Gastrocnemius medialis (tissue), 4 donors: Measurements from ENCODE around the gene CAMTA1. TPM values are rescaled to one million over a fixed set of nuclear protein-coding genes. Genes with fewer than 3 reads are reported as not detected.

Experiments used
- ATAC-seq, 2 donors: fragments of 150-250 bp; one replicate each; pipeline ENCODE4 v1.9.1; 2016
- DNase-seq, 2 donors: peaks; one replicate each; pipeline ENCODE4 v3.0.0-alpha.2; 2019
- H3K27ac ChIP-seq, 4 donors: fragments of 200-600 bp; sonication (generic); 1 replicate in 1 of 4; 2 replicates in 3 of 4; pipeline ENCODE4 v1.5.1; 2016 to 2018; ENCODE audit warnings: mild to moderate bottlenecking in 2 of 4, moderate library complexity in 1 of 4
- H3K27me3 ChIP-seq, 3 donors: fragments of 200-600 bp; sonication (generic) in 2 of 3; 1 replicate in 1 of 3; 2 replicates in 2 of 3; pipeline versions ENCODE4 v1.5.1 to v1.6.0; 2016 to 2019; ENCODE audit warnings: mild to moderate bottlenecking in 1 of 3, moderate library complexity in 1 of 3
- H3K36me3 ChIP-seq, 2 donors: fragments of 200-600 bp; sonication (generic) in 1 of 2; one replicate each; pipeline ENCODE4 v1.5.1; 2017 to 2018
- H3K4me1 ChIP-seq, 2 donors: fragments of 200-600 bp; sonication (generic) in 1 of 2; one replicate each; pipeline ENCODE4 v1.5.1; 2016 to 2017; ENCODE audit warnings: mild to moderate bottlenecking in 2 of 2
- H3K4me3 ChIP-seq, 4 donors: fragments of 200-600 bp; sonication (generic) in 3 of 4; 1 replicate in 1 of 4; 2 replicates in 3 of 4; pipeline ENCODE4 v1.5.1; 2016 to 2019; ENCODE audit warnings: mild to moderate bottlenecking in 2 of 4
- H3K9me3 ChIP-seq, 3 donors: fragments of 200-600 bp; sonication (generic) in 2 of 3; 1 replicate in 1 of 3; 2 replicates in 2 of 3; pipeline ENCODE4 v1.5.1; 2016 to 2019
- POLR2A ChIP-seq, 2 donors: fragments of 450-650 bp; IDR thresholded peaks; one replicate each; pipeline ENCODE4 v1.6.1; 2017; ENCODE audit warnings: antibody characterized with exemption in 2 of 2, mild to moderate bottlenecking in 2 of 2, moderate library complexity in 2 of 2
- in situ Hi-C, 4 donors: fragments of 200-750 bp; cut with MboI; loops; one replicate each; pipeline versions ENCODE4 v1.15.0 to v1.8.0; 2017; ENCODE audit warnings: low sequenced_read_pairs in 4 of 4
- intact Hi-C: fragments of 100-400 bp; cut with DNase I; formaldehyde crosslinking; loops from one replicate; pipeline ENCODE4 v1.15.1; 2023; ENCODE audit warnings: low total_unique reads
- total RNA-seq, 4 donors: library from RNA; depleted of rRNA; stranded (reverse); fragments of >200 nt; gene quantifications; one replicate each; pipeline versions ENCODE4 v1.1.0 to v1.2.3, GENCODE V29; 2016
- TF ChIP-seq, protein P1 (sequence below), 5 experiments: fragments of 450-650 bp in 3 of 5; fragments of 200-600 bp in 2 of 5; sonication (generic) in 2 of 5; IDR thresholded peaks in 4 of 5; conservative IDR thresholded peaks in 1 of 5; 1 replicate in 4 of 5; 2 replicates in 1 of 5; pipeline ENCODE4 v1.5.1; 2016 to 2019; ENCODE audit warnings: antibody characterized with exemption in 5 of 5, mild to moderate bottlenecking in 3 of 5, moderate library complexity in 3 of 5

The CAMTA1 gene
- total RNA-seq, 4 donors from 2014 or later = 60.5 to 113 (median 70.4) TPM

DNA sequence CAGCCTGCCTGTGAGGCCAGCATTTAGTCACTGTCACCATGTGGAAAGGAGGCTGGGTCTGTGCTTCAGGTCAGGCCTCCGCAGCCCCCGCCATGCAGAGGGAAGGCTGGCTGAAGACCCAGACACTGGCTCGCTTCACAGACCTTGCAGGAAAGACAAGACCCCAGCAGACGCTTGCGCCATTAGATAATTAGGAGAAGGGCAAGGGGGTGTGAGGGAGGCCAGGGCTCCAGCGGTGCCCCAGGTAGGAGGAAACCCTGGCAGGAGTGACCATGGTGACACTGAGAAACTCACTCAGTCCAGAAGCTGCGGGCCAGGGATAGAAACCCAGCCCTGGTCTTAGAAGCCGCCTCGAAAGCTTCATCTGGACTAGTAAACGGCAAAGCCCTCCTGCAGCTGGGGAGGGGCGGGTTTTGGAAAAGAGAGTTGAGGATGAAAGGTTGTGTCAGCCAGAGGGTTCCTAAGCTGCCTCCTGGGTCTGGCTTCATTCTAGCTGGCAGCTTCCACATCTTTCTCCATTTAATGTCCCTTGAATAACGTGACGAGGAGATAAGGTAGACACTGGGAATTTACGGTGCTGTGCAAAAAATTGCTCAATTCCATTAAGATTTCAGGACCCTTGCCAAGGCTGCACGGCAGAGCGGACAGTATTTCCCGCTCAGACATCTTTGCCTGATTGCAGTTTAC, 691.8 kb downstream of the CAMTA1 start:
- no peak for DNase-seq
- intact Hi-C loops (no loop called here), in situ Hi-C loops (no loop called here)
- no peaks in the 10 kb centered on the region for H3K36me3 ChIP-seq
- no peaks in the 10 kb centered on the region for H3K27me3 ChIP-seq
- no peak for TF ChIP-seq POLR2A (IDR thresholded peaks at IDR 0.05)
- TF ChIP-seq, protein P1, sequence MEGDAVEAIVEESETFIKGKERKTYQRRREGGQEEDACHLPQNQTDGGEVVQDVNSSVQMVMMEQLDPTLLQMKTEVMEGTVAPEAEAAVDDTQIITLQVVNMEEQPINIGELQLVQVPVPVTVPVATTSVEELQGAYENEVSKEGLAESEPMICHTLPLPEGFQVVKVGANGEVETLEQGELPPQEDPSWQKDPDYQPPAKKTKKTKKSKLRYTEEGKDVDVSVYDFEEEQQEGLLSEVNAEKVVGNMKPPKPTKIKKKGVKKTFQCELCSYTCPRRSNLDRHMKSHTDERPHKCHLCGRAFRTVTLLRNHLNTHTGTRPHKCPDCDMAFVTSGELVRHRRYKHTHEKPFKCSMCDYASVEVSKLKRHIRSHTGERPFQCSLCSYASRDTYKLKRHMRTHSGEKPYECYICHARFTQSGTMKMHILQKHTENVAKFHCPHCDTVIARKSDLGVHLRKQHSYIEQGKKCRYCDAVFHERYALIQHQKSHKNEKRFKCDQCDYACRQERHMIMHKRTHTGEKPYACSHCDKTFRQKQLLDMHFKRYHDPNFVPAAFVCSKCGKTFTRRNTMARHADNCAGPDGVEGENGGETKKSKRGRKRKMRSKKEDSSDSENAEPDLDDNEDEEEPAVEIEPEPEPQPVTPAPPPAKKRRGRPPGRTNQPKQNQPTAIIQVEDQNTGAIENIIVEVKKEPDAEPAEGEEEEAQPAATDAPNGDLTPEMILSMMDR (IDR thresholded peaks at IDR 0.05 in 4 of 5, conservative IDR thresholded peaks at IDR 0.05 in 1 of 5) = no peak
- no peak overlapping the region for H3K4me3 ChIP-seq
- no peak for ATAC-seq
- H3K27ac ChIP-seq = no peak overlapping the region
- no peaks in the 10 kb centered on the region for H3K4me1 ChIP-seq
- no peaks in the 10 kb centered on the region for H3K9me3 ChIP-seq

DNA sequence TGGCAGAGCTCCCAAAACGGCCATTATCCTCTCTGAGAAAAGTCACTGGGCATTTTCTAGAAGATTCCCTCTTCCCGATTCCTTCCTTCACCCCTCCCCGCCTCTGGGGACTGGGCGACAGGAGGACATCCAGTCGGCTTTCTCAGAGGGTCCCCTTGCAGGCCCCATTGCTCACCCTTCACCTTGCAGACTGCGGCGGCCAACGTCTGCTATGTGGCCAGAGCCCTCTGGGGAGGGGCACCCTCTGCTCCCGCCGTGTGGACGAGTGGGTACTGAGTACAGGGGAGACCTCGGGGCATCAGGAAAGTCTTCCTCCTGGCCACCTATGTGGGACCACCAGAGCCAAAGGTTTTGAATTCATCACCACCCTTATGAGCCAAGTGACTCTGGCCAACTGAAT, 692.3 kb downstream of the CAMTA1 start:
- intact Hi-C loops (no loop called here), in situ Hi-C loops (no loop called here)
- no peak for DNase-seq
- H3K4me1 ChIP-seq = no peaks in the 10 kb centered on the region
- H3K36me3 ChIP-seq = no peaks in the 10 kb centered on the region
- H3K9me3 ChIP-seq = no peaks in the 10 kb centered on the region
- no peak overlapping the region for H3K27ac ChIP-seq
- TF ChIP-seq, protein P1 (IDR thresholded peaks at IDR 0.05 in 4 of 5, conservative IDR thresholded peaks at IDR 0.05 in 1 of 5) = no peak
- no peak for TF ChIP-seq POLR2A (IDR thresholded peaks at IDR 0.05)
- H3K27me3 ChIP-seq = no peaks in the 10 kb centered on the region
- H3K4me3 ChIP-seq = no peak overlapping the region
- no peak for ATAC-seq

DNA sequence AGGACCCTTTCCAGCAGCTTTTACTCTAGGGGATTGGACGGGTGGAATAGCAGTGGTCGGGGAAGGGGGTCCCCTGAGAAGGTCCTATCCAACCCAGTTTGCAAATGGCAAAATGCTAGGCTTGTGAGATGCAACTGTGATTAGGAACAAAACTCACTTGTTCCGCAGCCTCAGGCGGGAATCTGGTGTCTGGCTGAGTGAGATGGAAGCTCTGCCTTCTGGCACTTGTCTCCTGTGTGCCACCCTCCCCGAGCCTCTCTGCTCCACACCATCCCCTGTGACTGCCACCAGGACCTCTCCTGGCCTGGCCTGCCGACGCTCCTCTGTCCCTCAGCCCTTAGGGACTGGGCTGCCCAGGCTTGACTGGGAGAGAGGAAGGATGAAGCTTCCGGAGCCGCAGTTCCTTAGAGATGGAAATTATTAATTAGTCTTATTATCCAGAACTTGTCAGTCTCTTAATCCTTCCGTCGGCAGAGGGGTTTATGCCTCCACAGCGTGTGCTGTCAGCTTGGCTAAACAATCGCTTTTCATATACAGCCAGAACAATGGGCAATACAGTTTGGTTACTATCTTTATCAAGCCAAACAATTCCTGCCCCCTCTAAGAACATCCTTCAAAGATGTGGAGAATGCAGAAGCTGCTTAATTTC, 693.0 kb downstream of the CAMTA1 start:
- Histone ChIP-seq H3K4me3 (no peak overlapping the region), H3K27ac (no peak overlapping the region), H3K36me3 (no peaks in the 10 kb centered on the region), H3K9me3 (no peaks in the 10 kb centered on the region), H3K27me3 (no peaks in the 10 kb centered on the region), H3K4me1 (no peaks in the 10 kb centered on the region)
- no peak for DNase-seq
- ATAC-seq = no peak
- TF ChIP-seq, protein P1 (IDR thresholded peaks at IDR 0.05 in 4 of 5, conservative IDR thresholded peaks at IDR 0.05 in 1 of 5) = no peak
- TF ChIP-seq POLR2A (IDR thresholded peaks at IDR 0.05) = no peak
- in situ Hi-C loops = no loop called here
- intact Hi-C loops = no loop called here

DNA sequence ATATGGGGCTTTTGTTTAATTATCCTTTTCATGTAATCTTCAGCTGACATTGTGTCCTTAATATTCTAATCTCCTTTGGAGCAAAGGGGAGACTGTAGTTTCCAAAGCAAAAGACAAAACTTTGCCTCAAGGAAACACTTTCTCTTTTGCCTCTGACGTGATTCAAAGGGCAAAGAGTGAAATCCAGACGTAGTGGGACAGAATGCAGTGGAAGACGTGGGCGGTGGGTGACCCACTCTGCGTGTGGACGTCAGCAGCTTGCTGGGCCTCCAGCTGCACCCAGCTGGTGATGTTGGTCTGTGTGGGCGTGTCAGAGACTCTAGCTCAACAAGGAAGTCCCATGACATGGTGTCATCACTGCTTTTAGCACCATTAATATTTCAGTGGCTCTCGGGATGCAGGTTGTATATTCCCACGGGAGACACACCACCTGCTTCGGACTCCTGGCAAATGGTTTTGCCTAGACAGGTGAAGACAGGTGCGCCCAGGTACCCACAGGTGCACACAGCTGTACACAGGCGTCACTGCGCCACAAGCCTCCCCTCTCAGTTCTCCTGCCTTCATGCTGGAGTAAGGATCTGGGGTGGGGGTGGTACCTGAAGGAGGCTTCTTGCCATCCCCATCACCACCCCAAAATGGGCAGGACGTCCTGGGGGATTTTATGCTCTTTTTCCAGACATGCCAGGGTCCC, 693.7 kb downstream of the CAMTA1 start:
- H3K9me3 ChIP-seq = no peaks in the 10 kb centered on the region
- no peaks in the 10 kb centered on the region for H3K36me3 ChIP-seq
- in situ Hi-C loops (no loop called here), intact Hi-C loops (no loop called here)
- no peak overlapping the region for H3K27ac ChIP-seq
- H3K4me3 ChIP-seq = no peak overlapping the region
- no peaks in the 10 kb centered on the region for H3K4me1 ChIP-seq
- TF ChIP-seq, protein P1 (IDR thresholded peaks at IDR 0.05 in 4 of 5, conservative IDR thresholded peaks at IDR 0.05 in 1 of 5) = no peak
- TF ChIP-seq POLR2A (IDR thresholded peaks at IDR 0.05) = no peak
- no peak for DNase-seq
- peaks cover 0 to 3% (median 0%) of the 10 kb centered on the region in 3 donors for H3K27me3 ChIP-seq
- ATAC-seq = no peak
